Measurements from ENCODE around the gene TJP1.
"Not testable (repeated sequence)": the region's sequence is repeated elsewhere in the genome, so short reads cannot be mapped to it uniquely, and the experiment has no call there.

Gene TJP1

DNA sequence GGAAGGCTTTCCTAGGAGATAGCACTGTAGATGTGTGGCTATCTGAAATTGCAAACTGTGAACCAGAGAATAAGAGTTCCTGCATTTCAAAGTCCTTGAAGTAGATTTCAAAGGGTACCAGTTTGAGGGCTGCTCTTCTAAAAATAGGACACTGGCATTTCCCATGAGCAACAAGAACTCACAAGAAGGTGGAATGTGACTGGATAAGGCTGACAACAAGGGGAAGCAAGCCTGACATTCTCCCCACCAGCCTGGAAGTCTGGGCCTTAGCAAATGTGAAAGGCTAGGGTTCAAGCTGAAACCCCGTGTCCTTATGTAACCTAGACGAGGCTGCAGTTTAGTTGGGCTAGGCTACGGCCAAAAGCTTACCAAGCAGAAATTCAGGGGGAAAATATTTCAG, 18.7 kb upstream of the TJP1 start:
- DNase-seq, result no peak
- intact Hi-C loops (cut with DNase I), result no loop called here

- no peak for DNase-seq
- intact Hi-C loops (cut with DNase I), result no loop called here
These were observed 17.8 kb upstream of the TJP1 start for GRCh38 chr15:29840054-29840453.

GRCh38 chr15:29838352-29839010, 16.2 kb upstream of the TJP1 start:
- DNase-seq, result no peak
- intact Hi-C loops (cut with DNase I), result no loop called here

DNA sequence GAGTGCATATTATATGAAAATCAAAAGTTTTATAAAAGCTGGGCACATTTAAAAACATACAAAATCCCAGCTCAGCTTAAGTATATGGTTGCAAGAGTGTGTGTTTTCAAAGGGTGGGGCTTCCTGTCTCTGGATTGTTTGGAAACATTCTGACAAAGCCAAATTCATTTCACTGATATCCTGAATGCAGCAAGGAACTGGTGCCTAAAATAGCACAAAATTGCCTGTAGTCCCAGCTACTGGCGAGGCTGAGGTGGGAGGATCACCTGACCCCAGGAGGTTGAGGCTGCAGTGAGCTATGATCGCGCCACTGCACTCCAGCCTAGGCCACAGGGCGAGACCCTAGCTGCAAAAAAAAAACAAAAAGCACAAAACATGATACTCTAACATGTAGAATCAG, 13.0 kb upstream of the TJP1 start:
- DNase-seq, result no peak
- intact Hi-C loops (cut with DNase I), result no loop called here

GRCh38 chr15:29832709-29833108, 10.4 kb upstream of the TJP1 start:
- DNase-seq, result peak in 1 of 10 donors; percentile 32
- intact Hi-C loops (cut with DNase I), result no loop called here

GRCh38 chr15:29826908-29827820, 4.9 kb upstream of the TJP1 start:
- DNase-seq, result peak in 1 of 10 donors; percentile 32
- intact Hi-C loops (cut with DNase I), result loop anchor here (10.0 kb wide), 1 partner anchor 98 kb away; no protein-coding TSS in a partner anchor

- intact Hi-C loops (cut with DNase I), result loop anchor here (10.0 kb wide), 1 partner anchor 100 kb away; no protein-coding TSS in a partner anchor
- no peak for DNase-seq
These were observed 3.0 kb upstream of the TJP1 start for GRCh38 chr15:29825227-29825626.

DNA sequence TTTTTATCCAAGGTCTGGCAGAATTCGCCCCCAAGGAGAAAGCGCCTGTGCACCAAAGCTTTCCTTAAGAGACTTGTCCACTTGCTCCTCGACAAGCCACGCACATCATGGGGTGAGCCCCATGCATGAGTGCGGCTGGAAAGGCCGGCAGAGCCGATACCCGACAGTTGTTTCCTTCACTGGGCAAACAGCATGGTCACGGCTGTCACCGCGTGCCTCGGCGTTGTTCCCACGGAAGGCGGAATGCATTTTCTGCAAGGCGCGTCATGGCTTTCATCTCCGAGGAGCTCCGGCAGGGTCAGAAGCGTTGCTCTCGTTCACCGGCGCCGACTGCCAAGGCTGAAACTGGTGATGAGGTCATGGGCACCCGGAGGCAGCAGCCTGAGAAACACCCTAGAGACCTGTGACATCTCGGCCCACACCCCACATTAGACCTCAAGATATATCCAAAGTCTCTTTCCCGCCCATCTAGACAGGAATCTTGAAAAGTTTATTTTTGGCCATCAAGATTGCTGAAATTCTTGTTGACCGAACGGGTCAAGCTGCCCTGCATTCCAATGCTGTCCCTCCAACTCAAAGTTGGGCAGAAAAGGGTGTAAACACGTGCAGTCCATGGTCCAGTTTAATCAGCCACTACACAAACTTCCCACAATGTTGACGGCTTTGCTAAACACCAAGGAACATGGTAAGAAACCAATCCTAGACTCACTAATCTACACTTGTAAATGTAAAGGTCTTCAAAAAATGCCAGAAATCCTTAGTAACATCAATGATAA, 604 bp upstream of the TJP1 start:
- DNase-seq, result peak; percentile 47 to 95 (median 62)
- intact Hi-C loops (cut with DNase I), result loop anchor here (10.0 kb wide), 1 partner anchor 102 kb away; no protein-coding TSS in a partner anchor

DNA sequence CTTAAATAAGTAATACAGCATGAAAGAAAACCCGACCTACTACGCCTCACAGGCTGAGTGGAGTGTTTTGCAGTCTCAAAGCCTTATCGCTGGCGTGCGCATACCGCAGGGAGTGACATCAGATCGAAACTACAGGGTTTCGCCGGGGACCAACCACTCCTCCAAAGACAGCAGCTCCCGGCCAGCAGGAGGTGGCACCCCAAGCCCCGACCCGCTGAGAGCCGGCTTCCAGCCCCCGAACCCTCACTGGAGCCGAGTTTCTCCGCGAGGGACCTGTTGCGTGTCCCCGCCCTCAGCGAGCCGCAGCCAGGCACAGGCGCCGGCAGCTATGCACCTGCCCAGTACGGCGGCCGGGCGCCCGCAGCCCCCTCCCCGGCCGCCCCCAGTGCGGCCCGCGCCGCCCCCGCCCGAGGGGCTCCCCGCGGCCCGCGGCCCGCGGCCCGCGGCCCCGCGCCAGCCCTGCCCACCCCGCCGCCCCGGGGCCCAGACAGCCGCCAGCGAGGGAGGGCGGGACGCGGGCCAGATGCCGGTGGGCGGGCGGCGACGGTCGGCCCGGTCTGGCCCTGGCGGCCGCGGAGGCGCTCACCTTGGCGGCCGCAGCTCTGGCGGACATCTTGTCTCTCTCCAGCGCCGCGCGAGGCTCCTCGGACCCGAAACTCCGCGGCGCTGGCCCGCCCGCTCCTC, 710 bp downstream of the TJP1 start:
- peak in 9 of 10 donors; percentile 35 to 93 (median 51) for DNase-seq
- intact Hi-C loops (cut with DNase I), result loop anchor here (10.0 kb wide), 1 partner anchor 103 kb away; no protein-coding TSS in a partner anchor

- intact Hi-C loops (cut with DNase I), result loop anchor here (10.0 kb wide), 1 partner anchor 104 kb away; no protein-coding TSS in a partner anchor
- DNase-seq, result no peak
These were observed 1.7 kb downstream of the TJP1 start for GRCh38 chr15:29820394-29821154.

GRCh38 chr15:29819979-29820378, 2.3 kb downstream of the TJP1 start:
- intact Hi-C loops (cut with DNase I), result loop anchor here (10.0 kb wide), 1 partner anchor 105 kb away; no protein-coding TSS in a partner anchor
- DNase-seq, result no peak

- intact Hi-C loops (cut with DNase I), result no loop called here
- DNase-seq, result no peak
These were observed 4.1 kb downstream of the TJP1 start for GRCh38 chr15:29818141-29818540.

DNA sequence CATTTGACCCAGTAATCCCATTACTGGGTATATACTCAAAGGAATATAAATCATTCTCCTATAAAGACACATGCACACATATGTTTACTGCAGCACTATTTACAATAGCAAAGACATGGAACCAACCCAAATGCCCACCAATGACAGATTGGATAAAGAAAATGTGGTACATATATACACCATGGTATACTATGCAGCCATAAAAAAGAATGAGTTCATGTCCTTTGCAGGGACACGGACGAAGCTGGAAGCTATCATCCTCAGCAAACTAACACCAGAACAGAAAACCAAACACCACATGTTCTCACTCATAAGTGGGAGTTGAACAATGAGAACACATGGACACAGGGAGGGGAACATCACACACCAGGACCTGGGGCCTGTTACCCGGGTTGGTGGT, 4.8 kb downstream of the TJP1 start:
- intact Hi-C loops (cut with DNase I); DNase-seq: not testable (repeated sequence)

DNA sequence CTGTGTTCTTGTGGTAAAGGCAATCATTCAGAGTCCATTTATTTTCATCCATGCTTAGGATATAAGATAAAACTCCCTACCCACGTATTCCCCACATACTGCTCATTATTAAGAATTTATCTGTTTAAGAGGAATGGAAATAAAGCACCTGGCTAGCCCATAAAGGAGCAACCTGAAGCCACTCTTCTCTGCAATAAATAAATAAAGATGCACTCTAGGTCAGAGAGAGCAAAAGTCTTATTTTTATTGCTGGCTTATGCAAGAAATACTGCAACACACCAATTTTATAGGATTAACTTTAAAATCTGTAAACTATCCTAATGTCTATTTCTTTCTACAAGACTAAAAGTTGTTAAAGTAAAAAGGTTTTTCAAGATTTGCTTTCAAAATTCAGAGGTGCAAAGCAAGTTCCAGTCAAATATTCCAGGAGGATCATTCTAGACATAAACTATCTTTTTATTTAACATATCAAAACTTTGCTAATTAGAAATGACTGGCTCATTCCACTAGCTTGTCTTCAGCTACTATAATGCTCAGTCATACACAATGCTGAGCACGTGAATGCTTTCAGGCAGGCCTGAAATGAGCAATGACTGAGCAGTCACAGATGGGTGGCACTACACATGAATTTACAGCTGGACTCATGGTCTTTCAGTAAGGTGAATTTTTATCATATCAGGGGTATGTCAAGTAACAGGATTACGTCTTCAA, 7.1 kb downstream of the TJP1 start:
- DNase-seq, result no peak
- intact Hi-C loops (cut with DNase I), result loop anchor here (5.0 kb wide), 1 partner anchor 68 kb away; no protein-coding TSS in a partner anchor

- intact Hi-C loops (cut with DNase I), result loop anchor here (5.0 kb wide), 1 partner anchor 66 kb away; no protein-coding TSS in a partner anchor
- DNase-seq, result no peak
These were observed 9.3 kb downstream of the TJP1 start for GRCh38 chr15:29813009-29813408.

DNA sequence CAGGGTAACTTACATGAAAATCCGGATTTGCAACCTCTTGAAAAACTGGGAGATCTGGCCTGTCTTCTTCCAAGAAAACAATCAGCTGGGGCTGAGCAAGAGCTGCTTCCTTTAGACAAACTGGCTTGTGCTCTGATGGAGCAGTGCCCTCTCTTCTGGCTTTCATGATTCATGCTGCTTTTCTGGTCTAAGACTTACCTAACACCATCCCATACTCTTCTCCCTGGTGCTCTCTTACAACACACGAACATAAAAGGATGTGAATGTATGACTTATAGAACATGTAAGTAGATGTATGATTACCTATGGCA, 9.9 kb downstream of the TJP1 start:
- DNase-seq, result no peak
- intact Hi-C loops (cut with DNase I), result loop anchor here (5.0 kb wide), 1 partner anchor 65 kb away; no protein-coding TSS in a partner anchor

DNA sequence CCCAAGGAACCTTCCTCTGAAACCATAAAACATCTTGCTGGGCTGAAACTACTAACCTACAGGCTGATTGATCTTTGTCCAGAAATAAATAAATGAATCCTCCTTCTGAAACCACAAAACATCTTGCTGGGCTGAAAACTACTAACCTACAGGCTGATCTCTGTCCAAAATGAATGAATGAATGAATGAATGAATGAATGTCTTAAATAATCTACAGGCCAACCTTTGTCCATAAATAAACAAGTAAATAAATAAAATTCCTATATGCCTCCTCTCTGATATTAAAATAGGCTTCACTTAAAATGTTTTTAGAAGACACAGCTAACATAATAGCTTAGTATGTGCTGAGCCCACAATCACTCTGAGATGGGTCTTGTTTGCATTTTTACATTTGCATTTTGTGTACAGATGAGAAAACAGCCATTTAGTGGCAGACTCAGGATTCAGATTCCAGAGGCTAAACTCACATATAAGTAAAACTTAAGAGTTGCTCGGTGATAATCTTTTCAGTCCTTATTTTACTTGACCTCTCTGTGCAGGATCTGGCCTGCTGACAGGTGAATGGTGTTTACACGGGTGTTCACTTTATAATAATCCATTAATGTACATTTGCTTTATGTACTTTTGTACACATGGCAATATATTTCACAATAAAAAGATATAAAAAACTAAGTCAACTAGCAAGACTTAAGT, 10.4 kb downstream of the TJP1 start:
- DNase-seq, result no peak
- intact Hi-C loops (cut with DNase I), result loop anchor here (5.0 kb wide), 1 partner anchor 65 kb away; no protein-coding TSS in a partner anchor

GRCh38 chr15:29805708-29806104, 16.6 kb downstream of the TJP1 start:
- DNase-seq, result no peak
- intact Hi-C loops (cut with DNase I), result no loop called here

All from posterior cingulate gyrus (tissue), 11 donors.